NCI-H187 (cell line): ENCODE measurements around the gene MAN2A2.

Experiments used
- DNase-seq, 2 experiments: peaks; one replicate each; lab custom pipeline; 2025; lab: John Stamatoyannopoulos, UW

The MAN2A2 gene

DNA sequence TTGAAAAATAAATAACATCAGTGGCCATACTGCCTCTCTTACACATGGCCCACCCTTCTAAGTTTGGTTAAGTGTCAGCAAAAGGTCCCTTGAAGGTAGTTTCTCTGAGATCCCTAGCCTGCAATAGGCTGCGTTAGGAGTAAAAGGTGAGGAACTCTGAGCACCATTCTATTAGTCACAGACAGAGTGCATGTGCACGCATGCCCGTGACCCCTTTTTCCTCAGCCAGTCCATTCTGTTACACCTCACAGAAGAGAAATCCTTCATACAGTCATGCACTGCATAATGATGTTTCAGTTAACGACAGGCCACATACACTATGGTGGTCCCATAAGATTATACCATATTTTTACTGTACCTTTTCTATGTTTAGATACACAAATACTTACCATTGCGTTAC lies 64.1 kb downstream of the MAN2A2 start:
- DNase-seq = no peak

DNA sequence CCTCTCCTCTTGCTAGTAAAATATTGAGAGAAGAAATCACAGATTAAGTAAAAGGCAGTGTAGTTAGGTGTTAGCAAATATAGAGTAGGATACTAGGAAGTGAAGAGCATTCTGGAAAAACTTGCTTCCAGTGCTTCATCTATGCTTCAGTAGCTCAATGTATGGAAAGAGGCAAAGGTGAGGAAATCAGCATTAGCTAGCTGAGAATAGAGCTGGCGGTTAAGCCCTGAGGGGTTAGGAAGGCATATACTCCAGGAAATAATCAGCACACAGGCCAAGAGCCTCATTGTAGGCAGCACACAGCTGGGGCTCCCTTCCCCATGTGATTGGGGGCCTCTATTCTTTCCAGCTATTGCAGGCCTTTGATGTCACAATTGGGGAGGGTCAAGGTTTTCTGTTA lies 65.3 kb downstream of the MAN2A2 start:
- no peak for DNase-seq

- no peak for DNase-seq
Observed at GRCh38 chr15:90970274-90970673, 67.2 kb downstream of the MAN2A2 start.

DNA sequence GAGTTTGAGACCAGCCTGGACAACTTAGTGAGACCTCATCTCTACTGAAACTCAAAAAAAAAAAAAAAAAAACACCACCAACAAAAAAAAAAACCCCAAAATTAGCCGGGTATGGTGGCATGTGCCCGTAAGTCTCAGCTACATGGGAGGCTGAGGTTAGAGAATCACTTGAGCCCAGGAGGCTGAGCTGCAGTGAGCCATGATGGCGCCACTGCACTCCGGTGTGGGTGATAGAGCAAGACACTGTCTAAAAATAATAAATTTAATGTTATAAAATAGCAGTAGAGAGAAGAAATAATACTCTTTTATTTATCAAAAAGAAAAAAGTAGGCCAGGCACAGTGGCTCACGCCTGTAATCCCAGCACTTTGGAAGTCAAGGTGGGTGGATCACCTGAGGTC lies 69.0 kb downstream of the MAN2A2 start:
- DNase-seq = no peak
